ENCODE data around the gene CMTM6. TPM values are rescaled to one million over a fixed set of nuclear protein-coding genes. Genes with fewer than 3 reads are reported as not detected.
"Not testable (repeated sequence)": the region's sequence is repeated elsewhere in the genome, so short reads cannot be mapped to it uniquely, and the experiment has no call there.

CMTM6 gene
- total RNA-seq, 1 donor from 2014 or later, result 15.4 TPM

DNA sequence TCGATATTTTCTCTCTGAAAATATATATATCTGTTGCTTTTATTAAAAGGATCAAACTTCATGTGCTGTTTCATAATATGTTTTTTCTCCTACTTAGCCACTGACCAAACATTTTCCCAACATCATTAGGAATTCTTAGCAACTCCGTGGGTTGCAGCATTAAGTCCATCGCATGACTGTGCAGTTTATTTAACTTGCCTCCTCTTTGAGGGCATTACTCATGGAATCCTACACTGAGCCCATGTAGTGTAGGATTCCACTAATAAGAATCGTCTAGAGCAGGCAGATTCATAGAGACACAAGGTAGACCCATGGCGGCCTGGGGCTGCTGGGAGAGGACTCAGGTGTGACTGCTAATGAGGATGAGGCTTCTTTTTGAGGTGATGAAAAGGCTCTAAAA lies 49.3 kb downstream of the CMTM6 start:
- intact Hi-C loops (cut with DNase I), result no loop called here
- DNase-seq (ENCODE audit: low spot score), result no peak

DNA sequence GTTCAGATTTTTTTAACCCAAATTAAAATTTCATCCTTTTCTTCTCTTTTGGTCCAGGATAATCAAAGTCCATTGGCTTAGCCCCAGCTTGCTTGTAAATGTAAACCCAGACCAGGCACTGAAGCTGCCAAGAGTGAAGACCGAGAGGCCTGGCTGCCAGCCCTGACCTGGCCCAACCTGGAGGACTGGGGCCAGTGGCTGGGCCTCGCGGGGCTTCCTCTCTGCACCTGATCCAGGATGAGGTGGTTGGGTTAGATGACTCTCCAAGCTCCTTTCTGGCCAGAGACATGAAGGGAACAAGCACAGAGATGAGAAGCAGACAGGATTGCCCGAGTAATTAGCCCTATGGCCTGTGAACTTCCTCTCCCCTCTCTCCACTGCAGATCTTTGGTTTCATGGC lies 50.6 kb downstream of the CMTM6 start:
- intact Hi-C loops (cut with DNase I), result no loop called here
- no peak for DNase-seq (ENCODE audit: low spot score)

DNA sequence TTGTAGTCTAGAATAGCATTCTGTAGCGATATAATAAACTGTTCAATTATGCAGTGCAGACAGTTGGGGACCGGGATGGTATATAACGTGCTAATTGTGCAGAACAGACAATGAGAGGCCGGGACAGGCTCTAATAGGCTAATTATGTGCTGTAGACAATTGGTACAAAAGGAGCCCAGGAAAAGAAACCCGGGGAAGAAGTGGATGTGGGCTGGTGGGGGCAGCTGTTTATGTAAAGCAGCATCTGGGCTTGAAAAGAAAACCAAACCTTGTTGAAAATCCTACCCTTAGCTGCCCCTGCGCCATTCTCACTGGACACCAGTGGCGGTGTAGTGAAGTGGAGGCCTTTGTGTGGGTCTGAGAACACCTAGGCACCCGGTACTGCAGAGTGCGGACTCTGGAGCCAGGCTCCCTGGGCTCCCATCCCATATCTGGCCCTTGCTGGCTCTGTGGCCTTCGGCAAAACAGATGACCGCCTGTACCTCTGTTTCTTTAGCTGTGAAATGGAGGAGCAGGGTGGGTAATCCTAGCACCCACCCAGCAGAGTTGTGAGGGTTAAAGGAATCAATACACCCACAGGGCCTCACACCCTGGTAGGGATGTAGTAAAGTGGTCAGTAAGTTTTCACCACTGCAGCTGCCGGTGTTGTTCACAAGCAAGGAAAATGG lies 51.5 kb downstream of the CMTM6 start:
- no peak for DNase-seq (ENCODE audit: low spot score)
- intact Hi-C loops (cut with DNase I), result no loop called here

DNA sequence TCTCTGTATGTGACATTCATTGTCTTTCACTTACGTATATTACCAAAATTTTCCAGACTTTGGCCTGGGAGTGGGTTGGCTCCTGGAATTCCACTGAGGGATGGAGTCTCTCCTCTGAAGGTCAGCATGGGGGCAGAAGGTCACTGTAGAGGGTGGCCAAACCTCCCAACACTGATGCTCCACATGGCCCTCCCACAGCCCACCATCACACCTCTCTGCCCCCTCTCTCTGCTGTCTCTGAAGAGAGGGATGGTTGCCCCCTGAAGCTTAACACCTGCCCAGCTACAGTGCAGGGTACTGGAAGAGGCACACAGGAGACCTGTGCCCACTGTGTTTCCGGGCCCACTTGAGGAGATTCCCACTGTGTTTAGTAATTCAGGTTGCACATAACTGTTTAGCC lies 52.2 kb downstream of the CMTM6 start:
- DNase-seq (ENCODE audit: low spot score), result no peak
- intact Hi-C loops (cut with DNase I), result no loop called here

DNA sequence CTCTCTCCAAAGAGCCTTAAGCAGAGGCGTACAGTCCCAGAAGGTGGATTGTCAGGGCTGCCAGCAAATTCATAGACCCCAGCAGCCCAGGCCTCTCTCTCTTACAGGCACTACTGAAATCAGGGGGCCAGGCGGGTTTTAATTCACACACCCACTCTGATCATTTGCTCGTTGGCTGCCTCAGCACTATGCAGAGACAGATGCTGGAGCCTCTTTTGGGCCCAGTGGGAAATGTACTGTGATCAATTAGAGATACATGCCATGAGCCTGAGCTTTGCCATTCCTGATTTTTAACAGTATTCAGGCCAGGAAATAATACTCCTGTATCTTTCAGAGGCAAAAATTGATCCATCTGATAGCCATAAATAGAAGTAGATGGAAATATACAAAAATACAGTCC lies 53.0 kb downstream of the CMTM6 start:
- peak; percentile 17 for DNase-seq (ENCODE audit: low spot score)
- intact Hi-C loops (cut with DNase I), result no loop called here

DNA sequence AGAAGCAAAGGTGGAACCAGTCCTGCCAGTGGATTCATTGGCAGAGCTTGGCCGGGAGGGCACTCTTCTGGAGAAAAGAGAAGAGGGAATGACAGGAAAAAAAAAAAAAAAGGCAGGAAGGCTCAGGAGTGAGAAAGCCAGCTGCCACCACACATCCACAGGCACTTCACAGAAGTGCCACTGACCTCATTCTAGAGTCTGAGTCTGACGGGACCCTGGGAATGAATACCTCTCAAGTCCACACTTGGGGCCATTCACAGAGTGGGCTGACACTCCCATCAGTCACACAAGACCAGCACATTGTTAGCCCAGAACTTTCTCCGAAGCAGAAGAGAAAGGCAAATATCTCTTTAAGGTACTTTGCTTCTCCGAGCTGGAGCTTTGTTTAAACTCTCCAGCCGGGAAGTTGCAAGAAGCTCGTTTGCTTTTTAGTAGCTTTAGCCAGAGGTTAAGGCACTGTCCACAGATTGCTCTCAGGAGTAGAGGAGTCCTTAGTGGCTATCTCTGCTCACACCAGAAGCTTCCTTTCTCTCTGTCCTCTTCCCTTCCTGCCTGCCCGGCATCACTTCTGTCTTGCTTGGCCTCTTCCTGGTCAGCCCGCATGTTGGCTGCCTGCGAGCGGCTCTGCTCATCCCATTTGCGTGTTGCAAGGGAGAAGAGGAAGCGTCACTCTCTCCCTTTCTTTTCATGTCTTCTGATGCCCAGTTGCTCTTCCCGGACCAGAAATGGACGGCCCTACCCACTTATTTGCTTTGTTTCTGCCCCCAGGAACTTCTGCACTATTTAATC lies 53.8 kb downstream of the CMTM6 start:
- intact Hi-C loops (cut with DNase I), result no loop called here
- DNase-seq (ENCODE audit: low spot score), result peak; percentile 78

DNA sequence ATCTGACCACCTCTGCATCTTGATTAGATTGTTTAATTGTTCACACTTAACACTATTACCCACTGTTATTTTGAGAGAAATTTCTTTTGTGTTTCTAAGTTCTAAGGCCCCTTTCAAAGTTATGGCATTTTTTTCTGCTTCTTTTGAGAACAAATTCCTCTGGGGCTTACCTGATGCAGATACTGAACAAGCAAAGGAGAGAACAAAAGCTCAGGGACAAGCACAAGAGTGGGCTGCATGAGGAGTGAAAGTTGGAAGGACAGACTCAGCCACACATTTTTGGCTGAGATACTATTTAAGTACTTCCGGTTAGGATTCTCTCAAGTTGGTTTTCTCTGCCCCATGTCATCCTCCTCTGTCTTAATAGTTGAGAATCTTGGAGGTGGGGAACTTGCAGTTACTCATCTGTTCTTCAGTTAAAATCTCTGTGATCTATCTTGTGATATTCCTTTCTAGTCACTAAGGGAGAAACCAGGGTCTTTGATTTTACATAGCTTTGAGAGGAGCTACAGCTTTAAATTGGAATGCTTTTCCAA lies 54.7 kb downstream of the CMTM6 start:
- intact Hi-C loops (cut with DNase I), result no loop called here
- DNase-seq (ENCODE audit: low spot score), result no peak

DNA sequence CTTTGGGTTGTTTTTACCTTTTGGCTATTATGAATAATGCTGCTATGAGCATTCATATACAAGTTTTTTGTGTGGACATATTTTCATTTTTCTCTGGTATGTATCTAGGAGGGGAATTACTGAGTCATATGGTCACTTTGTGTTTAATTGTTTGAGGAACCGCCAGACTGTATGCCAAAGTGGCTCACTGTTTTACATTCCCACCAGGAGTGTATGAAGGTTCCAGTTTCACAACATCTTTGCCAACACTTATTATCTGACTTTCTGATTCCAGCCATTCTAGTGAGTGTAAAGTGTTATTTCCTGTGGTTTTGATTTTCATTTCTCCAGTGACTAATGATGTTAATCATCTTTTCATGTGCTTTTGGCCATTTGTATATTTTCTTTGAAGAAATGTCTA lies 59.2 kb downstream of the CMTM6 start:
- DNase-seq (ENCODE audit: low spot score), result no peak
- intact Hi-C loops (cut with DNase I), result no loop called here

DNA sequence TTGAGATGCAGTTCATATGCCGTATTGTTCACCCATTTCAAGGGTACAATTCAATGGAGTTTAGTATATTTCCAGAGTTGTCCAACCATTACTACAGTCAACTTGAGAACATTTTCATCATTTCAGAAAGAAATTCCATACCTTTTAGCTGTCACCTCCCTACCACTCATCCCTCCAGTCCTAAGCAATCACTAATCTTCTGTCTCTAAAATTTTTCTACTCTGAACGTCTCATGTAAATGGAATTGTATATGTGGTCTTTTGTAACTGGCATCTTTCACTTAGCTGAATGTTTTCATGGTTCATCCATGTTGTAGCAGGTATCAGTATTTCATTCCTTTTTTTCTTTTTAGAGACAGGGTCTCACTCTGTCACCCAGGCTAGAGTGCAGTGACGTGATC lies 59.9 kb downstream of the CMTM6 start:
- intact Hi-C loops (cut with DNase I), result no loop called here

DNA sequence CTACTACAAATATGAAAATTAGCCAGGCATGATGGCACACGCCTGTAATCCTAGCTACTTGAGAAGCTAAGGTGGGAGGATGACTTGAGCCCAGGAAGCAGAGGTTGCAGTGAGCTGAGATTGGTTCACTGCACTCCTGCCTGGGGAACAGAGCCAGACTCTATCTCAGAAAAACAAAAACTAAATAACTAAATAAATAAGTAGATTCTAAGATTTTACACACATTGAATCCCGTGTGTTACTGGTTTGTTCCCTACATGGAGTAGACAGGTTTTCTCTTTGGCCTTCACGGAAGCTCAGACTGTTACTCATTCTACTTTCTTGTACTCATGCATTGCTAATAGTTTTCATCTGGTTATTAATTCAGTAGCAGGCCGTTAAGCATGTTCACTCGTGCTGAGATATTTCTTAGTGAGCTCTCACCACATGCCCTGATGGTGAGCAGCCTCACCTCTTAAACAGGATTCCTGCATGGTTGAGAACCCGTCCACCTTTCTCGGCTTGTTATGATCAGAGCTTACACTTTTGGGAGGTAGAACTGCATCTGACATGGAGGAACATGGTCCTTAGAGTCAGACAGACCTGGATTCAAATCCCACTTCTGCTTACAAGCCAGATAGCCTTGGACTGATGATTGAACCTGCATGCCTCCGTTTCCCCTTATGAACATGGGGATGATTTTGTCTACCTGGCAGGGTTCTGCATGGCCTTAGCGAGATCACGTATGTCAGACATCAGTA lies 61.9 kb downstream of the CMTM6 start:
- no peak for DNase-seq (ENCODE audit: low spot score)
- intact Hi-C loops (cut with DNase I), result no loop called here

More for the DNA sequence above, 59.9 kb downstream of the CMTM6 start:
- DNase-seq (ENCODE audit: low spot score), result no peak

DNA sequence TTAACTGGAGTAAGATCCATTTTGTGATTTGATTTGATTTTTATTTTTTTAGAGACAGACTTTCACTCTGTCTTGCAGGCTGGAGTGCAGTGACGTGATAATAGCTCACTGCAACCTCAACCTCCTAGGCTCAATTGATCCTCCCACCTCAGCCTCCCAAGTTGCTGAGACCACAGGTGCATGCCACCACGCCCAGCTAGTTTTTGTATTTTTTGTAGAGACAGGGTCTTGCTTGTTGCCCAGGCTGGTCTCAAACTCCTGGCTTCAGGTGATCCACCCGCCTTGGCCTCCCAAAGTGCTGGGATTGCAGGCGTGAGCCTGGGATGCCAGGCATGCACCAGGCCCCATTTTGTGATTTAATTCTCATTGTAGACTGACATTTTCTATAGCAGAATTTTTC lies 63.2 kb downstream of the CMTM6 start:
- DNase-seq (ENCODE audit: low spot score); intact Hi-C loops (cut with DNase I): not testable (repeated sequence)

DNA sequence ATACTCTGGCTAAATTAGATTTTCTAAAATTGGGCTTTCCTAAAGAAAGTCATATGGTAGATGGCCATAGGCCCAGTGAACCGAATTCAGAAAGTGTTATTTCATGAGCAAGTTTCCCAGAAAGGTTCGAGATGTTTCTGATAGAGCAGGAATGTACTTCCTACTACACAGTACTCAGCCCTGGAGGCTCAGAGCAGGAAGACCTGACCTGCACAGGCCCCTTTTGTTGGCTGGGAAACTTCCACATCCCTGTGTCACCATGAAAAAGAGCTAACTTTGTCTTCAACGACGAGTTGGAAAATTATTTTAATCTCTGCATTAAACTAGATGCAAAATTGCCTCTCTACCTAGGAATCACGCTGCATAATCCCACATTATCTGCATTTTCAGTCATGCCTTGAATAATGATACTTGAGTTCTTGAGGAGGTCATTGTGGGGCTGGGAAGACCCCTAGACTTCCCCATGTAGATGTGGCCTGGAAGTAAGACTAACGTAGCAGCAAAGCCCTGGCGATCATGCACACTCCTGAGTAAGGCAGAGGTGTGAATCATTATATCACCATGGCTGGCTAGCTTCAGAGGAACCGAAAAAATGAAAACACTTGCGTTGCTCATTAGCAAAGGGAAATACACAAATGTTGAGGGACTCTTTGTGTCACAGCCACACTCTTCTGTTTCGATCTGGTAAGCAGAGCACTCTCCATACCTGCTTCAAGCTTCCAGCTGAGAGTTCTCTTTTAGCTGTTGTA lies 63.9 kb downstream of the CMTM6 start:
- intact Hi-C loops (cut with DNase I), result no loop called here
- DNase-seq (ENCODE audit: low spot score), result no peak

DNA sequence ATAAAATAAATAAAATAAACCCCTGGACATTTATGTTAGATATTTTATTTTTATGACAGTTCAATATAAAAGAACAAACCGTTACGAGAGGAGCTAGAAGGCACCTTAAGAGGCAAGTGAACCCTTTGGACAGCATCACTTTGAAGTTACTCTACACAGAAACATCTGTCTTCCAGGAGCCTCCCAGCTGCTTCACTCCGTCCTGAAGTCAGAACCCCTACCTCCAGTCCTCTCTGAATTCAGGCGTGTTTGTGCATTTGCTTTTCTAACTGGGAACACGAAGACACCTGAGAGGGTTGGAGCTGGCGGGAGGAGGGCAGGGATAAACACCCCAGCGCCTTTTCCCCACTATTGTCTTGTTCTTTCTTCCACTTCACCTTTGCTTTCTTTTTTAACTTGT lies 64.8 kb downstream of the CMTM6 start:
- no peak for DNase-seq (ENCODE audit: low spot score)
- intact Hi-C loops (cut with DNase I), result no loop called here

DNA sequence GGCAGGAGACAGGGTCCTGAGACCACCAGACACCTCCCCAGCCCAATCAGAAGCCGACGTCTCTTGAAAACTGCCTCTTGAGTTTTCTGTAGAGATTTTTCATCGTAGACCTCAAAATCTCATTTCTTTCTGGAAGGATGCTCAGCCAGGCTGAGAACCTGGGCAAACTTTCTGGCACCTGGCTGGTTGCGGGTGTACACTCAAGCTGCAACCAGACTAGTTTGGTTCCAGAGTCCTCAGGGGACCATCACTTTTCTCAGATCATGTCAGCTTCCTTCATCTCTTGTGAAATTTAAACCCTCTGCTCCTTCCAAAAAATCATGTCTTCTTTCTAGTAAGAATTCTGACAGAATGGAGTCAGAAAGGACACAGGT lies 65.8 kb downstream of the CMTM6 start:
- intact Hi-C loops (cut with DNase I), result no loop called here
- no peak for DNase-seq (ENCODE audit: low spot score)

DNA sequence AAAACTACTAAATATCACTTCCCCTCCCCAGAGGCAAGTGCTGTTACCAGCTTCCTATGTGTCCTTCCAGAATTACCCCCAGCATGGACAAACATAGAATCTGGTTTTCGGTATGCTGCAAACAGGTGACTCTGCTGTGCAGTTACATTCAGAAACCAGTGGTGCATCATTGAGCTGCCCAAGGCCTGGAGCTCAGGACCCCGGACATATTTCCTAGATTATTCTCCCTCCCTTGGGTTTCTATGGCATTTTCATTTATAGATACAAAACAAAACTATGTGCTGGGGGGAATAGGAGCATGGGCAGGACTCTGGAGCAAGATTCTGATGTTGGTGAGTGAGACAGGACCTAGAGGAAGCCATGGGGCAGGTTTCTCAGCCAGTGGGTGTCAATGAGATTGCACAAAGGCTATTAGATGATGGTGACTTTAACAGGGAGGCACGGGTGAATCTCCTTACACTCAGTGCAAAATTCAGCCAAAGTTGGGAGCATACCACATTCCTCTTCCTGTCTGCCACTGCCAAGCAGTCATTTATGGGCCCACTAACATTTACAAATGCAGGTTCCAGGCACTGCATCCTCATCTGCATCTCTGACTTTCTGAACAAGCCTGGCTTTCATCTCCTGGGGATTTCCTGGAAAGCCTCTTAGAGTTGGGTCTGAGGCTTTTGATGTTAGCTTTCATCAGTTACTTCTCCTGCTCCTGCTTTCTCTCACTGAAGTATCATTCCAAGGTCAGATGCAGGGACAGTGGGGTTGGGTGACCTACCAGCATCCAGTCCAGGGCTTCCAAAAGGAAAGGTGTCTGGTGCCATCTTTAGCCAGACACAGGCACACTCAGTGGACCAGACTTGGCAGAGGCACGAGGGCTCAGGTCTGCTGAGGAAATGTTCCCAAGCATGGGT lies 66.5 kb downstream of the CMTM6 start:
- DNase-seq (ENCODE audit: low spot score), result no peak

DNA sequence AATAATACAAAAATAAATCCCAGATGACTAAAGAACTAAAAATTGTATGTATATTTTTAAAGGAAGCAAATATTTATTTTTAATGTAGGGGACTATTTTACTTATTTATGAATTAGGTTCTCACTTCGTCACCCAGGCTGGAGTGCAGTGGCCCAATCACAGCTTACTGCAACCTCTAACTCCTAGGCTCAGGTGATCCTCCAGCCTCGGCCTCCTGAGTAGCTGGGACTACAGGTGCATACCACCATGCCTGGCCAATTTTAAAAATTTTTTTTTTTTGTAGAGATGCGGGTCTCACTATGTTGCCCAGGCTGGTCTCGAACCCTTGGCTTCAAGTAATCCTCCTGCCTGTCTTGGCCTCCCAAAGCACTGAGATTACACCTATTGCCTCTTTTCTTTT lies 68.4 kb downstream of the CMTM6 start:
- DNase-seq (ENCODE audit: low spot score), result no peak

More for the DNA sequence above, 66.5 kb downstream of the CMTM6 start:
- intact Hi-C loops (cut with DNase I), result no loop called here

DNA sequence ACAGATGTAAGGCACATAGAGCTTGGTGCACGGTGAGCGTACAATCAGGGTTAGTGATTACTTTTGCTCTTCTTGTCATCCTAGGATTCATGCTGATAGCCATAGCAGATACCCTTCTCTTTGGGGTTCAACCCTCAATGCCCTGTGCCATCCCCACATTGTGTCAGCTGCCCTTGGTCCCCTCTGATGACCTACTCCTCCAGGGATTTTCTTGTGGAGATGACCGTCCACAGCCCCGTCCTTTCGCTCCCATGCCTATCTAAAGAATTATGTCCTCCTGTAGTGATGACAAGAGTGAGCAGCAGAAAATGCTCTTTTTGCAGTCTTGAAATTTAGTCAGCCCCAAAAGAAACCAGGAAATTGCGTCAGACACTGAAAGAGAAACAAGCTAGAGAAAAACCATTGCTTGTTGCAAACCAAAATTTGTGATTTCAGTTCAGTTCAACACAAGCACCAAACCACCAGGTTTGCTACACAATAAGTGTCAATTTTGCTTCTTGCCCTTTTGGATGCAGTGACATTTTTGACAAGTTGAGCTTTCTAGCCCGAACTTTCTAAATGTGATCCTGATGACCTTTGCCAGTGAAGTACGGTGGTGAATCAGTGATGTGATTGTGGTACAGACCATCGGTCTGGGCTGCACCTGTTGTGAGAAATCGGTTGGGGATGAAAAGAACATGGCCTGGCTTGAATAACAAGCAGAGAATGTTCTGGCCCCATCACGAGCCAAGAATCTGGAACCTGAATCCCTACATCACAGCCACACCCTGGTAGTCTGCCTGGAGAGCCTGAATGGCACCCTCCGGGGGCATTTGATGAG lies 69.7 kb downstream of the CMTM6 start:
- intact Hi-C loops (cut with DNase I), result no loop called here
- no peak for DNase-seq (ENCODE audit: low spot score)

More for the DNA sequence above, 68.4 kb downstream of the CMTM6 start:
- intact Hi-C loops (cut with DNase I), result no loop called here

Measured in cardiac septum (tissue), 1 donor.